K562 (cell line): ENCODE measurements around the gene AGFG1. TPM values are rescaled to one million over a fixed set of nuclear protein-coding genes. Genes with fewer than 3 reads are reported as not detected.

Source experiments
- HMBOX1 ChIP-seq: sonication (generic); IDR thresholded peaks from 2 replicates; pipeline ENCODE4 v1.6.1; 2016
- MCM3 ChIP-seq: fragments of 450-650 bp; IDR thresholded peaks from 2 replicates; pipeline ENCODE4 v1.6.1; 2016
- NFE2L1 ChIP-seq: fragments of 450-650 bp; IDR thresholded peaks from 2 replicates; pipeline ENCODE4 v1.6.1; 2016; ENCODE audit warnings: missing genetic modification characterization, low read depth, mild to moderate bottlenecking, missing compliant biosample characterization, moderate library complexity, borderline replicate concordance
- RFX1 ChIP-seq: fragments of 450-650 bp; IDR thresholded peaks from 2 replicates; pipeline ENCODE4 v1.6.1; 2016; ENCODE audit warnings: mild to moderate bottlenecking, moderate library complexity
- STAT6 ChIP-seq: sonication (generic); formaldehyde crosslinking; IDR thresholded peaks from 2 replicates; pipeline ENCODE4 v1.8.1; 2023; ENCODE audit warnings: mild to moderate bottlenecking, missing genetic modification reagents
- ZBTB33 ChIP-seq: sonication (generic); formaldehyde crosslinking; IDR thresholded peaks from 2 replicates; pipeline ENCODE4 v1.8.1; 2023; ENCODE audit warnings: mild to moderate bottlenecking, missing genetic modification reagents
- ZNF551 ChIP-seq: fragments of 250-450 bp; sonication (Bioruptor Pico); IDR thresholded peaks from 2 replicates; pipeline ENCODE4 v1.5.0; 2021; ENCODE audit warnings: mild to moderate bottlenecking, moderate library complexity
- ZNF644 ChIP-seq: fragments of 200-800 bp; sonication (Bioruptor generic); IDR thresholded peaks from 2 replicates; pipeline ENCODE4 v1.6.1; 2016; ENCODE audit warnings: low read depth, missing genetic modification characterization, missing compliant biosample characterization
- polyA plus RNA-seq, 8 experiments: library from polyadenylated mRNA; depleted of rRNA in 4 of 8; stranded (reverse) in 5 of 8; unstranded in 3 of 8; fragments of >200 nt; fragmentation: Nextera tagmentation in 2 of 8; fragmentation: Illumina TruSeq in 1 of 8; extraction: Ambion mirVana in 2 of 8; extraction: Trizol in 1 of 8; gene quantifications; 2 replicates each; pipeline versions ENCODE4 v1.2.1 to v1.2.3, GENCODE V29; 2011 to 2014; ENCODE audit warnings: inconsistent platforms in 1 of 8, missing spikeins in 1 of 8
- total RNA-seq, 7 experiments: library from RNA; depleted of rRNA in 6 of 7; stranded (reverse); fragments of >200 nt in 6 of 7; fragmentation: Illumina TruSeq in 2 of 7; extraction: Trizol in 2 of 7; gene quantifications; 2 replicates each; pipeline versions ENCODE4 v1.2.1 to v1.2.3, GENCODE V29; 2011 to 2021; ENCODE audit warnings: low replicate concordance in 1 of 7

The AGFG1 gene
- total and polyA plus RNA-seq, 9 of the 15 experiments (the other 6 are each of a cell fraction or from before 2014, with no cell fraction given), result 11.2 to 97.5 (median 36.0) TPM

- TF ChIP-seq NFE2L1 (tag) (no peak), RFX1 (no peak), MCM3 (no peak), HMBOX1 (no peak), ZNF551 (no peak), ZBTB33 (no peak), STAT6 (CRISPR knock-in tag) (no peak), ZNF644 (tag) (no peak)
- TF ChIP-seq, all 486 proteins: peak for 0
Measured at GRCh38 chr2:227577555-227577954, 105.6 kb downstream of the AGFG1 start (continued).
